ENCODE measurements around the gene CCL26. TPM values are rescaled to one million over a fixed set of nuclear protein-coding genes. Genes with fewer than 3 reads are reported as not detected.

Gene CCL26
- total and polyA plus RNA-seq, 12 donors = 0.55 to 2.0 (median 0.98) TPM; not detected in 5

GRCh38 chr7:75738975-75739795 lies 32.8 kb downstream of the CCL26 start:
- peak in 6 of 9 donors; percentile 6 to 40 (median 24) for TF ChIP-seq CTCF (IDR thresholded peaks at IDR 0.05)
- peak; percentile 97 to 99 (median 98) for ATAC-seq
- H3K4me1 ChIP-seq = peaks cover 2 to 40% (median 26%) of the 10 kb centered on the region in 9 donors
- intact Hi-C loops (cut with DNase I) = loop anchor here in 4 of 10 donors (5.0 to 10.0 kb wide), 3 partner anchors 72 to 124 kb away; no protein-coding TSS in a partner anchor
- H3K9me3 ChIP-seq = no peaks in the 10 kb centered on the region
- H3K27me3 ChIP-seq = no peaks in the 10 kb centered on the region
- WGBS, 2 donors = 0 to 1% methylated on average over 64 to 89 of the region's 89 CpGs
- H3K4me3 ChIP-seq = peak overlapping the region; percentile 73 to 100 (median 95)
- H3K27ac ChIP-seq = peak overlapping the region; percentile 70 to 95 (median 88)
- DNase-seq = peak; percentile 100
- no peaks in the 10 kb centered on the region for H3K36me3 ChIP-seq

GRCh38 chr7:75738604-75738974 lies 33.4 kb downstream of the CCL26 start, which contains the start of gene HIP1:
HIP1 (minus strand) TSS chr7:75738941; CDS start chr7:75738920, 21 bp downstream.
- peak in 1 of 8 donors; percentile 1 for ATAC-seq

GRCh38 chr7:75737856-75738603 lies 34.0 kb downstream of the CCL26 start:
- no peak for DNase-seq

More at GRCh38 chr7:75738604-75738974, 33.4 kb downstream of the CCL26 start, which contains the start of gene HIP1:
- DNase-seq = no peak
- intact Hi-C loops (cut with DNase I) = loop anchor here in 4 of 10 donors (5.0 to 10.0 kb wide), 3 partner anchors 71 to 124 kb away; no protein-coding TSS in a partner anchor
- H3K27ac ChIP-seq = peak within 1 kb of the TSS; percentile 70 to 95 (median 88)
- TF ChIP-seq CTCF (IDR thresholded peaks at IDR 0.05) = no peak
- WGBS, 2 donors = 1% methylated on average over 30 of the region's 30 CpGs
- H3K9me3 ChIP-seq = no peaks in the 10 kb centered on the region
- H3K36me3 ChIP-seq = peaks cover 0 to 4% (median 0%) of the 10 kb centered on the region in 9 donors
- no peaks in the 10 kb centered on the region for H3K27me3 ChIP-seq
- H3K4me3 ChIP-seq = peak within 1 kb of the TSS; percentile 73 to 100 (median 95)
- H3K4me1 ChIP-seq = peaks cover 2 to 46% (median 26%) of the 10 kb centered on the region in 9 donors

More at GRCh38 chr7:75737856-75738603, 34.0 kb downstream of the CCL26 start:
- Histone ChIP-seq H3K27ac (peak overlapping the region in 9 of 10 donors; percentile 69 to 95 (median 89)), H3K27me3 (no peaks in the 10 kb centered on the region), H3K36me3 (peaks cover 0 to 10% (median 0%) of the 10 kb centered on the region in 9 donors), H3K4me1 (peaks cover 2 to 46% (median 26%) of the 10 kb centered on the region in 9 donors), H3K4me3 (peak overlapping the region; percentile 73 to 100 (median 95)), H3K9me3 (no peaks in the 10 kb centered on the region)
- ATAC-seq = no peak
- 2 to 4% methylated on average over 17 to 18 of the region's 18 CpGs for WGBS, 2 donors
- TF ChIP-seq CTCF (IDR thresholded peaks at IDR 0.05) = no peak
- intact Hi-C loops (cut with DNase I) = loop anchor here in 4 of 10 donors (5.0 to 10.0 kb wide), 3 partner anchors 71 to 123 kb away; no protein-coding TSS in a partner anchor

Data from heart right ventricle (tissue), 16 donors.